LNCaP clone FGC (cell line): Measurements from ENCODE around the gene FGF13.

Experiments used
- DNase-seq: peaks from one replicate; pipeline ENCODE4 v3.0.0-alpha.2; 2011; ENCODE audit warnings: low read depth
- H3K4me3 ChIP-seq: 2 replicates; pipeline ENCODE4 v1.5.1; 2011; ENCODE audit warnings: mild to moderate bottlenecking, low read depth, low read length, control low read depth
- CTCF ChIP-seq: IDR thresholded peaks from 2 replicates; pipeline ENCODE4 v1.5.1; 2012; ENCODE audit warnings: mild to moderate bottlenecking; ENCODE audit not compliant: control insufficient read depth, insufficient read depth; ENCODE audit errors: extremely low read depth

FGF13 gene

GRCh38 chrX:138742217-138742616 is 30.7 kb upstream of the FGF13 start:
- no peak for DNase-seq
- no peak for TF ChIP-seq CTCF
- no peak overlapping the region for H3K4me3 ChIP-seq

- DNase-seq, result no peak
- no peak overlapping the region for H3K4me3 ChIP-seq
- TF ChIP-seq CTCF, result no peak
These were observed 28.8 kb upstream of the FGF13 start for GRCh38 chrX:138740341-138740740.

- DNase-seq, result no peak
- H3K4me3 ChIP-seq, result no peak overlapping the region
- TF ChIP-seq CTCF, result no peak
These were observed 11.8 kb upstream of the FGF13 start for GRCh38 chrX:138723301-138723700.

GRCh38 chrX:138719396-138719795 is 7.9 kb upstream of the FGF13 start:
- TF ChIP-seq CTCF, result no peak
- H3K4me3 ChIP-seq, result no peak overlapping the region
- DNase-seq, result no peak

GRCh38 chrX:138718941-138719340 is 7.4 kb upstream of the FGF13 start:
- TF ChIP-seq CTCF, result no peak

GRCh38 chrX:138710866-138711341 is 613 bp downstream of the FGF13 start:
- no peak for DNase-seq
- no peak for TF ChIP-seq CTCF
- H3K4me3 ChIP-seq, result no peak overlapping the region

More at GRCh38 chrX:138718941-138719340, 7.4 kb upstream of the FGF13 start:
- no peak for DNase-seq
- no peak overlapping the region for H3K4me3 ChIP-seq

- DNase-seq, result no peak
- H3K4me3 ChIP-seq, result no peak overlapping the region
- TF ChIP-seq CTCF, result no peak
These were observed 1.4 kb downstream of the FGF13 start for GRCh38 chrX:138709886-138710791.
